GM21717 (cell line): ENCODE measurements around the gene LDB1.

Experiments
- ATAC-seq: cut with Tn5 transposase; IDR thresholded peaks from one replicate; pipeline ENCODE4 v1.9.1; 2021; ENCODE audit warnings: mild to moderate bottlenecking, moderate library complexity; ENCODE audit not compliant: unreplicated experiment

The LDB1 gene

DNA sequence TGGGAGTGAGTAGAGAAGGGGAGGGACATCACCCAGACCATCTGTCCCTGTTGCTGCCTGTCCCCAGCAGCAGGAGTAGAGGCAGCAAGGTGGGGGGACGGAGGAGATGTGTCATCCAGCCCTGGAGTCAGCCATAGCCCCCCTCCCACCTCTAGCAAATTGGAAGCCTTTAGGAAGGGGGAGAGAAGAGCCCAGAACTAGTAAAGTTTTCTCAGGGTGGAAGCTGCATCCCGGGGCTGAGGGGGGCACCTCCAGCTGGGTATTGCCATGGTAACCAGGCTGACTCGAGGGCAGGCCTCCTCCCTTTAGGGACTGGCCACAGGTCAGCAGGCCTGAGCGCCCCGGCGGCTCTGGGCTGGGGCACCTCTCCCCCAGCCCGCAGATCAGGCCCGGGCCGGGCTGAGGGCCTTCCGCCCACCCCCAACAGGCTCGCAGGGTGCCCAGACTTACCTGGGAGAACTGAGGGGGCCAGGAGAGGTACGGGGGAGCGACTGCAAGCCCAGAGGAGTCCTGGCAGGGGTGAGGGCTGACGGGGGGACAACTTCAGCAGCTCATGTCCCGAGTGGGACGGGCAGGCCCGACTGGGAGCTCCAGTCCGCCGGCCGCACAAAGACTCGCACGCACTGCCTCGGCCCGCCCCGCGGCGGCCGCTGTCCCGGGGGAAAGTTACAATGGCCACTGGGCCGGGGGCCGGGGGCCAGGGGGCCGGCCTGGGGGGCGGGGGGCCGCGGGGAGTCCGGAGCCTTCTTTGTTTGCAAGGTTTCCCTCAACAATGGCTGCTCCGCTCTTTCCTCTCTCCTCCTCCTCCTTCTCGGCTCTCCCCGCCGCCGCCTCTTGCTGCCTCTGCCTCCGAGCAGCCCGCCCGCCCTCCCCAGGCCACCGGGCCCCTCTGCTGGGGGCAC, 6.0 kb downstream of the LDB1 start:
- no peak for ATAC-seq

- no peak for ATAC-seq
These were observed 6.8 kb downstream of the LDB1 start for GRCh38 chr10:102113261-102113955.

GRCh38 chr10:102112210-102112817, 7.9 kb downstream of the LDB1 start:
- ATAC-seq: no peak

DNA sequence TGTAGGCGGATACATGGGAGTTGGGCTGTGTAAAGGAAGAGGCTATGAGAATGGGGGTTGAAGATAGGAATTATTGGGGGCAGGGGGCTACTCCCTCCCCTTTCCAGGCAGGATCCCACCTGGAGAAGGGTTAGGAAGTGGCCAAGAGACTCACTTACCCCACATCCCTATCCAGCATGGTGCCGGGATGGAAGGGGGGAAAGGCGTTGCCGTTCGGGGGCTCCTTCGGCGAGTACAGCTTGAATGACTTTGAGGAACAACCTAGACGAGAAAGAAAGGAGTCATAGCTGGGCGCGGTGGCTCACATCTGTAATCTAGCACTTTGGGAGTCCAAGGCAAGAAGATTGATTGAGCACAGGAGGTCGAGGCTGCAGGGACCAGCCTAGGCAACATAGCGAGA, 8.9 kb downstream of the LDB1 start:
- ATAC-seq: no peak

DNA sequence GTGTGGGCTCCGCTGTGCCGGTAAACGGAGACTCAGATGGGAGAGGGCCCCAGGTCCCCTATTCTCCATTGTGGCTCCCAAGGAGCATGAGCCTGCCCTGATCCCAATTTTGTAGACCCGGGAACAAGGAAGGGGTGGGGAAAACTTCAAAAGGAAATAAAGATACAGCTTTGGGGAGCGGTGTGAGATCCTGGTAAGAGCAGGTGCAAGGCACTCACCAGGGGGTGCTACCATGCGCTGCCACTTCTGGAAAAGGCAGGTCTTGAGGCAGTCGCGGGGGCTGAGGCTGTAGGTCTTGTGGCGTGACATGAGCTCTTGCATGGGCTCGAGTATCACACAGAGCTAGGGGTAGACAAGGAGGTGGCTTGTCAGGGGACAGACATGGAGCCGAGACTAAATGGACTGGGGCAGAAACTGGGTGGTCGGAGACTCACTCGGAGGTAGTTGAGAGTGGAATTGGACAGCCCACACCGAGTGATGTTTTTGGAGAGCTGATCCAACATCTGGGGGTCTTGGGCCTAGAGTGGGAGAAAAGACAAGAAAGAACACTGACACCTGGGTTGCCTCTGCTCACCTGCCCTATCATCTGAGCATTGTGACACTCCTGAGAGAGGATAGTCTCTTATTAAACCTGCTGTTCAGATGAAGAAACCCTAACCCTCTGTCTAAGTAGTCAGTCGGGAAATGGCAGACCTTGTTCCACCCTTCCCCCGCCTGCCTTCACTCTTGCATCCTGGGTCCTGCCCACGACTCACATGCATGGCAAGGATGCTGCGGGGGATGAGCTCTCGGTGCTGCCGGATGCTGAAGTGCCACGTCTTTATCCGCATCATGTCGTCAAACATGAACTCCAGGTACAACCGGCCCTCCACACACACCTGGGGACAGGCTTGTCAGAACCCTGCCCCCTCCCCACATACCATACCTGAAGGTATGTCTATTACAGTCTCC, 10.7 kb downstream of the LDB1 start:
- ATAC-seq: no peak

DNA sequence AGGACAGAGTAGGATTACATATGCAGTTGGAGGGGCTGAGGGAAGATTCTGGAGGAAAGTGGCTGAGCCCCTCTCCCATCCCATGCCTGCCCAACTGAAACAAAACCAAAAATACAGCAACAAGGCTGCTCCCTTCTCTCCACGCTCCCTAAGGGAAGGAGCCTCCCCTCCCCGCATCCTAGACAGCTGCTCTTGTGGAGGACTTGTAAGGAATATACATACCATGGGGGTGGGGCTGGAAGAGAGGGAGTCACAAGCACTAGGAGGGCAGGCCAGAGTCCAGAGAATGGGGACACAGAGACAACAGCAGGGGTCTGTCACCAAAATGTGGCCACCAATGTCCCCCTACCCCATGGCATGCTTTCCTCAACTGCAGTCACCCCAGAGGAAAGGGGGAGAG, 13.2 kb downstream of the LDB1 start:
- ATAC-seq: no peak

- ATAC-seq: no peak
These were observed 17.7 kb downstream of the LDB1 start for GRCh38 chr10:102102421-102102820.

- ATAC-seq: no peak
These were observed 19.0 kb downstream of the LDB1 start for GRCh38 chr10:102101152-102101551.

DNA sequence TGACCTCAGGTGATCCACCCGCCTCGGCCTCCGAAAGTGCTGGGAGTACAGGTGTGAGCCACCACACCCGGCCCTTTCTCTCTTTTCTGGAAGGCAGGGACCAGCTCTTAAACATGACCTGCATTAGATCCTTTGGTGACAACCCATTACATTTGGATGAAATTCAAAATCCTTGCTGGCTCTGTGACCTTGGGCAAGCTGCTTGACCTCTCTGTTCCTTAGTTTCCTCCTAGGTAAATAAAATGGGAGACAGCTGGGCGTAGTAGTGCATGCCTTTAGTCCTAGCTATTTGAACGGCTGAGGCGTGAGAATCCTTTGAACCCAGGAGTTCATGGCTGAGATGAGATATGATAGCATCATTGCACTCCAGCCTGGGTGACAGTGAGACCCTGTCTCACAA, 23.7 kb downstream of the LDB1 start:
- no peak for ATAC-seq

DNA sequence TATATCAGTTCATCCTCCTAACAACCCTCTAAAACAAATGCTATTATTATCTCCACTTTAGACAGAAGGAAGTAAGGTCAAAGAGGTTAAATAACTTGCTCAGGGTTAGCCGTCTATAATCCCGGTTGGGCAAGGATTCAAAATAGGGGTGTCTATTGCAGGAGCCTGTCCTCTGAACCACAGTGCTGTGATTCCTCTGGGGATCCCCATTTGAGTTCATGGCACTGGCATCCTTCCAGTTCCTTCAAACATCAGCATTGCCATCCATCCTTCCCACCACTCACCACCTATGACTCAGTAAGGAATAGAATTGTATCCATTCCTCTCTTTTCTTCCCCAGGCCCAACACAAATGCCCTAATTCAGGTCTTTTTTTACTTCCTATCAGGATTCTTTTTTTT, 29.4 kb downstream of the LDB1 start:
- no peak for ATAC-seq

GRCh38 chr10:102086196-102086595, 34.0 kb downstream of the LDB1 start:
- no peak for ATAC-seq

GRCh38 chr10:102085336-102085735, 34.8 kb downstream of the LDB1 start:
- ATAC-seq: no peak

DNA sequence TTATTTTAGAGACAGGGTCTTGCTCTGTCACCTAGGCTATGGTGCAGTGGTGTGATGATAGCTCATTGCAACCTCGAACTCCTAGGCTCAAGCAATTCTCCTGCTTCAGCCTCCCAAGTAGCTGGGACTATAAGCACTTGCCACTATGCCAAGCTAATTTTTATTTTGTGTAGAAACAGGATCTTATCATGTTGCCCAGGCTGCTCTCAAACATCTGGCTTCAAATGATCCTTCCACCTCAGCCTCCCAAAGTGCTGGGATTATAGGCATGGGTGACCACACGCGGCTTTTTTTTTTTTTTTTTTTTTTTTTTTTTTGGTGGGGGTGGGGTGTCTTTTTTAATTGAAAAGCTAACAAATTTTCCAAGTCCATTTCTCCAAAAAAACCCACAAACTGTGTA, 36.6 kb downstream of the LDB1 start:
- ATAC-seq: no peak

DNA sequence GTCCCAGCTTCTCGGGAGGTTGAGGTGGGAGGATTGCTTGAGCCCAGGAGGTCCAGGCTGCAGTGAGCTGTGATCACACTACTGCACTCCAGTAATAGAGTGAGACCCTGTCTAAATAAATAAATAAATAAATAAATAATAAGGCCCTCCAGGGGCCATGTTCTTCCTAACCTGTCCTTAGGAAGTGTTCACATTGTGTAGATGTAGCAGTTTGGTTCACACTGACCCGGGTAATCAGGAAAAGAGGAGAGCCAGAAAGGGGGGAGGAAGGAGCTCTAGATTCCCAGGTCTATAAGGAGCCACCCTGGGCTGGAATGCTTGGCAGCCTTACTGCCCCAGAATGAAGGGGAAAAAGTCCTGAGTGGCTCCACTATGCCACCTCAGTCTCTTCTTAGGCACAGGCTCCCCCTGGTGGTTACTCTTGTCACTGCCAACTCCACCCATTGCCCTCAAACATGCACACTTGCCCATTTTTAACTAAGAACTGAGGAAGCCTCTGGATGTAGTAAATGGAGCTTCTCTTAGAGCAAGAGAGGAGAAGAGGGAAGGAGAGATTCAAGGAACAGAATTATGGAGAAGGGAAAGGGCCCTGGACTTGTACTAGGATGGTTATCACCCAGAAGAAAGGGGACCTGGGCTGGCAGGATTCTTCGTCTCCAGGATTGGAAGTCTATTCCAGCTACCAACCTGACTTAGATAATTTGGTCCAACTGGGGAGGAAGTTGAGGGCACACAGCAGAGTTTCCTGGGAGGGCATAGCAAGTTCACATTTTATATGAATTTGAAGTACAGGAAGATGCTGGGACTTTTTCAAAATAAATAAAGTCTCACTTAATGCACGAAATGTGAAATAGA, 47.3 kb downstream of the LDB1 start:
- no peak for ATAC-seq

- no peak for ATAC-seq
These were observed 51.1 kb downstream of the LDB1 start for GRCh38 chr10:102069071-102069470.

DNA sequence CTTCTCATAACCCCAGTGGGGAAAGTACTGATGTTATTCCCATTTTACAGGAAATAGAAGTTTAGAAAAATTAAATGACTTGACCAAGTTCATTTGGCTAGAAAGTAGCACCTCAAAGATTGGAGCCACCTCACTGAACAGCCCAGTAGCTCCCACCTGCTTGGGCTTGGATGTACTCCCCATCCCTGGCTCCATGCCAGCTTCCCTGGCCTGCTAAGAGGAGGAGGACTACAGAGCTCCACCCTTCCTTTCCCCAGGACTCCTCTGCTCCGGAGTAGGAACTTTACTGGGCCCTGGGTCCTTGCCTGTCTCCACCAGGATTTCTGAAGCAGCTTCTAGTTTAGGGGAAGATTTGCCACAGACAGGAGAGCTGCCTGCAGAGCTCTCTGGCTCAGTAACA, 52.0 kb downstream of the LDB1 start:
- no peak for ATAC-seq

GRCh38 chr10:102067091-102067916, 52.9 kb downstream of the LDB1 start:
- ATAC-seq: no peak

- ATAC-seq: no peak
These were observed 53.6 kb downstream of the LDB1 start for GRCh38 chr10:102066399-102067088.
